CD1c-positive myeloid dendritic cell (primary cell): Measurements from ENCODE around the gene CCER1.

Experiments
- DNase-seq: peaks from one replicate; pipeline ENCODE4 v3.0.0-alpha.2; 2016; ENCODE audit errors: extremely low spot score

Gene CCER1

GRCh38 chr12:90965204-90965603 lies 10.2 kb upstream of the CCER1 start:
- peak; percentile 43 for DNase-seq

GRCh38 chr12:90964616-90965015 lies 9.6 kb upstream of the CCER1 start:
- no peak for DNase-seq

GRCh38 chr12:90963946-90964345 lies 9.0 kb upstream of the CCER1 start:
- no peak for DNase-seq

GRCh38 chr12:90961154-90961553 lies 6.2 kb upstream of the CCER1 start:
- DNase-seq: no peak

GRCh38 chr12:90959538-90960139 lies 4.7 kb upstream of the CCER1 start:
- peak; percentile 53 for DNase-seq

GRCh38 chr12:90959032-90959431 lies 4.1 kb upstream of the CCER1 start:
- no peak for DNase-seq

GRCh38 chr12:90958347-90958746 lies 3.4 kb upstream of the CCER1 start:
- DNase-seq: no peak

- no peak for DNase-seq
Measured at GRCh38 chr12:90954428-90954827, 548 bp downstream of the CCER1 start.

GRCh38 chr12:90953956-90954421 lies 987 bp downstream of the CCER1 start:
- no peak for DNase-seq

GRCh38 chr12:90951432-90952105 lies 3.4 kb downstream of the CCER1 start:
- no peak for DNase-seq

GRCh38 chr12:90947869-90948268 lies 7.1 kb downstream of the CCER1 start:
- DNase-seq: no peak

GRCh38 chr12:90945070-90945649 lies 9.8 kb downstream of the CCER1 start:
- peak; percentile 37 for DNase-seq

- DNase-seq: no peak
Measured at GRCh38 chr12:90943255-90943654, 11.7 kb downstream of the CCER1 start.

- peak; percentile 32 for DNase-seq
Measured at GRCh38 chr12:90940872-90941499, 14.0 kb downstream of the CCER1 start.

GRCh38 chr12:90939382-90939781 lies 15.6 kb downstream of the CCER1 start:
- no peak for DNase-seq

- DNase-seq: no peak
Measured at GRCh38 chr12:90938451-90938850, 16.5 kb downstream of the CCER1 start.

- DNase-seq: no peak
Measured at GRCh38 chr12:90937651-90938050, 17.3 kb downstream of the CCER1 start.

GRCh38 chr12:90936230-90937005 lies 18.6 kb downstream of the CCER1 start:
- no peak for DNase-seq

- DNase-seq: no peak
Measured at GRCh38 chr12:90925562-90925961, 29.4 kb downstream of the CCER1 start.

GRCh38 chr12:90924406-90924805 lies 30.6 kb downstream of the CCER1 start:
- DNase-seq: no peak

- DNase-seq: no peak
Measured at GRCh38 chr12:90922145-90922627, 32.8 kb downstream of the CCER1 start.

- DNase-seq: no peak
Measured at GRCh38 chr12:90921536-90921935, 33.4 kb downstream of the CCER1 start.
